ENCODE results near the gene WDR31.

Gene WDR31

GRCh38 chr9:113274474-113275156 is 65.5 kb downstream of the WDR31 start:
- TF ChIP-seq CTCF (conservative IDR thresholded peaks at IDR 0.05; ENCODE audit: low read depth, low read length), result peak; percentile 67
- peak; percentile 73 for DNase-seq (ENCODE audit: low read depth)
- H3K4me3 ChIP-seq (ENCODE audit: low read depth, low read length), result peak overlapping the region; percentile 81

GRCh38 chr9:113269871-113270270 is 70.2 kb downstream of the WDR31 start:
- no peak for TF ChIP-seq CTCF (conservative IDR thresholded peaks at IDR 0.05; ENCODE audit: low read depth, low read length)
- DNase-seq (ENCODE audit: low read depth), result no peak
- no peak overlapping the region for H3K4me3 ChIP-seq (ENCODE audit: low read depth, low read length)

GRCh38 chr9:113269355-113269754 is 70.7 kb downstream of the WDR31 start:
- TF ChIP-seq CTCF (conservative IDR thresholded peaks at IDR 0.05; ENCODE audit: low read depth, low read length), result no peak
- no peak overlapping the region for H3K4me3 ChIP-seq (ENCODE audit: low read depth, low read length)
- no peak for DNase-seq (ENCODE audit: low read depth)

- TF ChIP-seq CTCF (conservative IDR thresholded peaks at IDR 0.05; ENCODE audit: low read depth, low read length), result no peak
- no peak for DNase-seq (ENCODE audit: low read depth)
Observed at GRCh38 chr9:113267911-113268566, 72.0 kb downstream of the WDR31 start.

GRCh38 chr9:113266174-113266573 is 73.9 kb downstream of the WDR31 start:
- no peak for TF ChIP-seq CTCF (conservative IDR thresholded peaks at IDR 0.05; ENCODE audit: low read depth, low read length)
- no peak for DNase-seq (ENCODE audit: low read depth)
- H3K4me3 ChIP-seq (ENCODE audit: low read depth, low read length), result no peak overlapping the region

More at GRCh38 chr9:113267911-113268566, 72.0 kb downstream of the WDR31 start:
- no peak overlapping the region for H3K4me3 ChIP-seq (ENCODE audit: low read depth, low read length)
